AG09309 (cell line): ENCODE data around the gene TBPL2.
"Not testable (repeated sequence)": the region's sequence is repeated elsewhere in the genome, so short reads cannot be mapped to it uniquely, and the experiment has no call there.

Experiments used
- DNase-seq: peaks from one replicate; pipeline ENCODE4 v3.0.0-alpha.2; 2010; ENCODE audit warnings: low read depth
- H3K4me3 ChIP-seq: 2 replicates; pipeline ENCODE4 v1.5.1; 2011; ENCODE audit warnings: mild to moderate bottlenecking, low read depth, low read length, moderate library complexity; ENCODE audit not compliant: control insufficient read depth
- TF ChIP-seq, protein P1 (sequence below): IDR thresholded peaks from 2 replicates; pipeline ENCODE4 v1.5.1; 2011; ENCODE audit warnings: mild to moderate bottlenecking, low read depth, low read length, inconsistent platforms; ENCODE audit not compliant: insufficient read depth, control insufficient read depth; ENCODE audit errors: missing control alignments

TBPL2 gene

DNA sequence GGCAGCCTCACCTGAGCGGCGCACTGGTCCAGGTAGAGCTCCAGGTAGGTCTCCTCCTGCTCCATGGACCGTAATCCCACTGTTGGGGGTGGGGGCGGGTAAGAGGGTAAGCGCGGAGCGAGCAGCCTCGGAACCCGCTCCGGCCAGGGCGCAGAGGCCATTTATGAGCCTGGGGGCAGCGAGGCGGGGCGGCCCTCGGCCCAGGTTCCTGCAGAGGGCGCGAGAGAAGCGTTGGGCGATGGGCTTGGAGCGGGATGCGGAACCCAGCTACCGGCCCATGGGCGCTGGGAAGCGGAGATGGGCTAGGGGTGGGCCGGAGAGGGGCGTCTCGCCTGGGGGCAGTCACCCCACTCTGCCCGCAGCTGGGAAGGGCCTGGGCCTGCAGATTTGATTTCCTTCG lies at the start of gene TBPL2:
TBPL2 (minus strand) TSS at position 232 of the 400 bp plus-strand sequence; CDS start at position 65, 167 bp downstream.
- TF ChIP-seq, protein P1, sequence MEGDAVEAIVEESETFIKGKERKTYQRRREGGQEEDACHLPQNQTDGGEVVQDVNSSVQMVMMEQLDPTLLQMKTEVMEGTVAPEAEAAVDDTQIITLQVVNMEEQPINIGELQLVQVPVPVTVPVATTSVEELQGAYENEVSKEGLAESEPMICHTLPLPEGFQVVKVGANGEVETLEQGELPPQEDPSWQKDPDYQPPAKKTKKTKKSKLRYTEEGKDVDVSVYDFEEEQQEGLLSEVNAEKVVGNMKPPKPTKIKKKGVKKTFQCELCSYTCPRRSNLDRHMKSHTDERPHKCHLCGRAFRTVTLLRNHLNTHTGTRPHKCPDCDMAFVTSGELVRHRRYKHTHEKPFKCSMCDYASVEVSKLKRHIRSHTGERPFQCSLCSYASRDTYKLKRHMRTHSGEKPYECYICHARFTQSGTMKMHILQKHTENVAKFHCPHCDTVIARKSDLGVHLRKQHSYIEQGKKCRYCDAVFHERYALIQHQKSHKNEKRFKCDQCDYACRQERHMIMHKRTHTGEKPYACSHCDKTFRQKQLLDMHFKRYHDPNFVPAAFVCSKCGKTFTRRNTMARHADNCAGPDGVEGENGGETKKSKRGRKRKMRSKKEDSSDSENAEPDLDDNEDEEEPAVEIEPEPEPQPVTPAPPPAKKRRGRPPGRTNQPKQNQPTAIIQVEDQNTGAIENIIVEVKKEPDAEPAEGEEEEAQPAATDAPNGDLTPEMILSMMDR: no peak
- DNase-seq: no peak
- no peak within 1 kb of the TSS for H3K4me3 ChIP-seq

DNA sequence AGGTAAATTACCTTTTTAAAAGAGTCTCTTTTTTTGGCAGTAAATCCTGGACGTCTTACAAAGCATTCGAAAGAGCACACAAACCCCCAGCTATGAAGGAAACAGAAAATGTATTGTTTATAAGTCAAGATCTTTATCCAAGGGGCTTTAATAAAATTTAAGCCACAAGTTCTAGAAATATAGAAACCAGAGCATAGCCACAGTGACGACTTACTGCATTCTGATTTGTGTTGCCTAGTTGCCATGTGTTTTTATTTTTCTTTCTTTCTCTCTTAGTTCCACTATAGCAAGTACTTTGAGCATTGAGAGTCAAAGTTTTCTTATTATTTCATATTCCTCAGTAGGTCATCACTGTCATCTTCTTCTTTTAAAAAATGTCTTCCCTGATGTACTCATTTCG lies 47.8 kb upstream of the TBPL2 start:
- TF ChIP-seq, protein P1: no peak
- no peak overlapping the region for H3K4me3 ChIP-seq
- no peak for DNase-seq

DNA sequence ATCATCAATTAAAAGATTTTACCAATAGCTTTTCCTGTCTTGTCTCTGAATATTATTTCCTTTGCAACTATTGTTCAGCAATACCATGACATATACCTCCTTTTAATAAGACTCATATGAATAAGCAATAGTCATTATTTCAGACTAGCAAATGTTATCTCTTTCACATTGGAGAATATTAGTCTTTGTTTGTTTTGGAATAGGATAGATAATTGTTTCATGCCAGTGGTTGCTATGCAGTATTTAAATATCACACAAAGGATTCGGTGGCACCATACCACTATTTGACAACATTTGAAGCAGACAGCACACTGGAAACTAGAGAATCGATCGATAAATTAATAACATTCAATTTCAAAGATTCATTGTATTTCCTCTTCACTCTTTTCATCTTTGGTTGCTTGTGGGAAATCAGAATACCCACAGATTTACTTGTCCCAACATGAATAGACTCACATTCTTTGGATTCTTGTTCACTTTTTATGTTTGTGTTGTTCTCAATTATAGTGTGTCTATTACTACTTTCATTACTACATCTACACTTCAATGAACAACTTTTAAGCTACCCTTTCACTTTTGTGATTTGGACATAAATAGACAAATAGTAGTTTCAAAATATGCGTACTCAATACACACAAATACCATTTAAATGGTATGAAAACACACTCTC lies 42.7 kb upstream of the TBPL2 start:
- DNase-seq: no peak
- TF ChIP-seq, protein P1: no peak
- H3K4me3 ChIP-seq: no peak overlapping the region

DNA sequence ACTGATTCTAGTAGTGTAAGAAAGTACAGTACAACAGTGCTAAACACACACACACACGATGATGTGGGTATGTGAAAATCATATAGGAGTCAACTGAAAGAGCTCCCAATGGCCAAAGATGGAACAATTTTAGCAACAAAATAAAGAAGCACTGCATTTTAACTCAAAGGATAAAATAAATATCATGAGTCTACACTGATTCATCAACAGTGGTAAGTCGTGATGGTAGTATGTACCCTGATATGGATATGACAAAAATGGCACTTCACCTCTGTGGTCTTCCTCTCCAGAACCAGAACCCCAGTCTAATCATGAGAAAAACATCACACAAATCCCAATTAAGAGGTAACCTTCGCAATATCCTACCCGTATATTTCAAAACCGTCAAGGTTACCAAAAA lies 41.4 kb upstream of the TBPL2 start:
- no peak for DNase-seq
- TF ChIP-seq, protein P1: no peak
- no peak overlapping the region for H3K4me3 ChIP-seq

DNA sequence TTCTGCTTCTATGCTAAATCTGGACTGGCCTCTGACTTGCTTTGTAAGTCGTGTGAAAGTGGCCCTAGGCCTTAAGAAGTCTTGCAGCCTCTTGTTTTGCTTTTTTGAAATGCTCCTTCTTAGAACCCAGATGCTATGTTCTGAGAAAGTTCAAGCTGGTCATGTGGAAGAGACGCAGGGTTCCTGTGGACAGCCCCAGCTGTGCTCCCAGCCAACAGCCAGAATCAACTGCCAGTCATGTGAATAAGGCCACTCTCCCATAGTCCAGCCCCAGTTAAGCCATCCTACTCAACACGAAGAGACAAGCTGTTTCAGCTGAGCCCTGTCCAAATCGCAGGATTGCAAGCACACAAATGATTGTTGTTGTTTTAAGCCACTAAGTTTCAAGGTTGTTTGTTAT lies 37.3 kb upstream of the TBPL2 start:
- no peak for DNase-seq
- no peak overlapping the region for H3K4me3 ChIP-seq
- TF ChIP-seq, protein P1: no peak

DNA sequence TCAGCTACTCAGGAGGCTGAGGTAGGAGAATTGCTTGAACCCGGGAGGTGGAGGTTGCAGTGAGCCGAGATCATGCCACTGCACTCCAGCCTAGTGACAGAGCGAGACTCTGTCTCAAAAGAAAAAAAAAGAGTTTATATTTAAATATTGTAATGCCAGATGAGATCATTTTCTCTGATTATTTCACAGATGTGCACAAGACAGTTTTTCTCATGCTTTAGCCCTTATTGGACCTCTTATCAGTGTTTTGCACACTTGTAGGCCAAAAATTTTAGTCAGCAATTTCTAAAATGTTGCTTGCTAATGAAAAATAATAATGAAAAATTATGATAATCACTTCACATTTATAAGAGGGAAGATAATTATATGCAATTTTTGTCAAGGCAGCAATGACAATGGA lies 36.0 kb upstream of the TBPL2 start:
- not testable (repeated sequence) for H3K4me3 ChIP-seq, DNase-seq

DNA sequence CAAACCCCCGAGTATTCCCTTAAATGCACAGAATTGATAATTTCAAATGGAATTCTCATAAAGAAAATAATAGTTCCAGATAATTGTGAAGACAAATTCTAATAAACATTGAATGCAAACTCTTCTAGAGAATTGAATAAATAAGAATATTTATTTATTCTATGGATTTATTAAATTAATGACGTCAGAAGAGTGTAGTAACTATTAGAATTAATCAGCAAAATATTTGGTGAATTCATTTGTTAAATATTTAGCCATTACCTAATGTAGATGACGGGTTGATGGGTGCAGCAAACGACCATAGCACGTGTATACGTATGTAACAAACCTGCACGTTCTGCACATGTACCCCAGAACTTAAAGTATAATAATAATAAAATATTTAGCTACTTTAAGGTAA lies 33.4 kb upstream of the TBPL2 start:
- no peak for DNase-seq
- TF ChIP-seq, protein P1: no peak
- no peak overlapping the region for H3K4me3 ChIP-seq
